WTC11 (cell line): ENCODE measurements around the gene USP44. TPM values are rescaled to one million over a fixed set of nuclear protein-coding genes. Genes with fewer than 3 reads are reported as not detected.

Experiments used
- ATAC-seq: fragments of 200-7000 bp; cut with Tn5 transposase; 2 replicates; pipeline ENCODE4 v1.10.0; 2021; ENCODE audit warnings: mild to moderate bottlenecking, moderate library complexity
- Bru-seq: library from RNA; stranded (reverse); fragments of 400-500 nt; gene quantifications from one replicate; lab custom pipeline; 2021; lab: Mats Ljungman, UMichigan
- CTCF ChIA-PET: fragments of 300-600 bp; sonication (Branson Sonifier 250); formaldehyde crosslinking; loops from one replicate; lab custom pipeline; 2021; ENCODE audit warnings: antibody characterized with exemption; lab: Charles Lee
- POLR2A ChIA-PET: fragments of 350-600 bp; sonication (Branson Sonifier 250); formaldehyde crosslinking; loops from one replicate; lab custom pipeline; 2021; ENCODE audit warnings: antibody characterized with exemption; lab: Charles Lee
- DNase-seq: peaks from one replicate; pipeline ENCODE4 v3.0.0; 2021; ENCODE audit warnings: low spot score
- H3K27ac Mint-ChIP-seq: 2 replicates; pipeline ENCODE4 v1.8.0; 2021; ENCODE audit warnings: mixed read lengths
- H3K27me3 Mint-ChIP-seq: 2 replicates; pipeline ENCODE4 v1.8.0; 2021; ENCODE audit warnings: low read depth, mild to moderate bottlenecking, moderate library complexity, mixed read lengths
- H3K36me3 Mint-ChIP-seq: 2 replicates; pipeline ENCODE4 v1.8.0; 2021; ENCODE audit warnings: mixed read lengths
- H3K4me1 Mint-ChIP-seq: 2 replicates; pipeline ENCODE4 v1.8.0; 2022; ENCODE audit warnings: mixed read lengths
- H3K4me3 Mint-ChIP-seq: 2 replicates; pipeline ENCODE4 v1.8.0; 2021; ENCODE audit warnings: mild to moderate bottlenecking, moderate library complexity, mixed read lengths
- H3K9me3 Mint-ChIP-seq: 2 replicates; pipeline ENCODE4 v1.8.0; 2021; ENCODE audit warnings: mixed read lengths
- ATF1 ChIP-seq: sonication (generic); formaldehyde crosslinking; IDR thresholded peaks from 2 replicates; pipeline ENCODE4 v1.8.1; 2023; ENCODE audit warnings: mild to moderate bottlenecking, moderate library complexity, missing genetic modification reagents
- ATF2 ChIP-seq: sonication (generic); formaldehyde crosslinking; IDR thresholded peaks from 2 replicates; pipeline ENCODE4 v1.8.1; 2022; ENCODE audit warnings: low read depth, missing genetic modification reagents, borderline replicate concordance
- CREB1 ChIP-seq: sonication (generic); formaldehyde crosslinking; IDR thresholded peaks from 2 replicates; pipeline ENCODE4 v1.8.0; 2023; ENCODE audit warnings: mild to moderate bottlenecking, missing genetic modification reagents
- CREM ChIP-seq: sonication (generic); formaldehyde crosslinking; IDR thresholded peaks from 2 replicates; pipeline ENCODE4 v1.8.1; 2022; ENCODE audit warnings: mild to moderate bottlenecking, missing genetic modification reagents, moderate library complexity
- ETV6 ChIP-seq: sonication (generic); formaldehyde crosslinking; IDR thresholded peaks from 2 replicates; pipeline ENCODE4 v1.8.1; 2022; ENCODE audit warnings: mild to moderate bottlenecking, missing genetic modification reagents
- FOXJ3 ChIP-seq: sonication (generic); formaldehyde crosslinking; IDR thresholded peaks from 2 replicates; pipeline ENCODE4 v1.9.0; 2021; ENCODE audit warnings: missing genetic modification reagents, mild to moderate bottlenecking, borderline replicate concordance
- FOXP1 ChIP-seq: sonication (generic); formaldehyde crosslinking; IDR thresholded peaks from 2 replicates; pipeline ENCODE4 v1.8.0; 2022; ENCODE audit warnings: missing genetic modification reagents, mild to moderate bottlenecking, moderate library complexity, borderline replicate concordance
- FOXP4 ChIP-seq: sonication (generic); formaldehyde crosslinking; IDR thresholded peaks from 2 replicates; pipeline ENCODE4 v1.8.0; 2022; ENCODE audit warnings: mild to moderate bottlenecking, missing genetic modification reagents
- IRF2 ChIP-seq: sonication (generic); formaldehyde crosslinking; IDR thresholded peaks from 2 replicates; pipeline ENCODE4 v1.8.0; 2022; ENCODE audit warnings: low read depth, missing genetic modification reagents, borderline replicate concordance
- NFATC4 ChIP-seq: fragments of 250-450 bp; sonication (Bioruptor Pico); IDR thresholded peaks from 2 replicates; pipeline ENCODE4 v1.9.0; 2021; ENCODE audit warnings: mild to moderate bottlenecking
- NR1H2 ChIP-seq: sonication (generic); formaldehyde crosslinking; IDR thresholded peaks from 2 replicates; pipeline ENCODE4 v1.9.0; 2021; ENCODE audit warnings: mild to moderate bottlenecking, moderate library complexity, missing genetic modification reagents
- RELA ChIP-seq: sonication (generic); formaldehyde crosslinking; IDR thresholded peaks from 2 replicates; pipeline ENCODE4 v1.8.1; 2022; ENCODE audit warnings: missing genetic modification reagents, mild to moderate bottlenecking, borderline replicate concordance
- RORB ChIP-seq: fragments of 250-450 bp; sonication (Bioruptor Pico); IDR thresholded peaks from 2 replicates; pipeline ENCODE4 v1.9.0; 2021; ENCODE audit warnings: mild to moderate bottlenecking
- SMAD3 ChIP-seq: sonication (generic); formaldehyde crosslinking; IDR thresholded peaks from 2 replicates; pipeline ENCODE4 v1.8.0; 2022; ENCODE audit warnings: missing genetic modification reagents, mild to moderate bottlenecking, borderline replicate concordance
- SOX15 ChIP-seq: fragments of 250-450 bp; sonication (Bioruptor Pico); IDR thresholded peaks from 2 replicates; pipeline ENCODE4 v1.9.0; 2021; ENCODE audit warnings: mild to moderate bottlenecking
- SP1 ChIP-seq: sonication (generic); formaldehyde crosslinking; conservative IDR thresholded peaks from 2 replicates; pipeline ENCODE4 v1.8.1; 2022; ENCODE audit warnings: missing genetic modification reagents
- TP53 ChIP-seq: sonication (generic); formaldehyde crosslinking; IDR thresholded peaks from 2 replicates; pipeline ENCODE4 v1.8.1; 2023; ENCODE audit warnings: mild to moderate bottlenecking, missing genetic modification reagents
- ZNF219 ChIP-seq: sonication (generic); formaldehyde crosslinking; IDR thresholded peaks from 2 replicates; pipeline ENCODE4 v1.8.0; 2023; ENCODE audit warnings: missing genetic modification reagents, mild to moderate bottlenecking, borderline replicate concordance
- ZNF232 ChIP-seq: sonication (generic); formaldehyde crosslinking; IDR thresholded peaks from 2 replicates; pipeline ENCODE4 v1.8.0; 2022; ENCODE audit warnings: mild to moderate bottlenecking, missing genetic modification reagents
- ZNF317 ChIP-seq: sonication (generic); formaldehyde crosslinking; IDR thresholded peaks from 2 replicates; pipeline ENCODE4 v1.8.1; 2023; ENCODE audit warnings: low read depth, mild to moderate bottlenecking, moderate library complexity, missing genetic modification reagents, borderline replicate concordance
- ZNF396 ChIP-seq: fragments of 250-450 bp; sonication (Bioruptor Pico); IDR thresholded peaks from 2 replicates; pipeline ENCODE4 v1.8.0; 2021; ENCODE audit warnings: mild to moderate bottlenecking, moderate library complexity, borderline replicate concordance
- ZNF671 ChIP-seq: fragments of 250-450 bp; sonication (Bioruptor Pico); IDR thresholded peaks from 2 replicates; pipeline ENCODE4 v1.8.0; 2021; ENCODE audit warnings: mild to moderate bottlenecking
- long read RNA-seq, 3 experiments: library from RNA in 1 of 3; library from capped mRNA in 1 of 3; library from polyadenylated mRNA in 1 of 3; unstranded in 2 of 3; stranded (forward) in 1 of 3; transcript quantifications; one replicate each; pipeline ENCODE4 v2.0.0, GENCODE V29; 2021
- total RNA-seq: library from RNA; stranded (reverse); gene quantifications from 3 replicates; pipeline ENCODE4 v1.2.3, GENCODE V29; 2021
- TF ChIP-seq, protein P1 (sequence below): sonication (generic); formaldehyde crosslinking; IDR thresholded peaks from 2 replicates; pipeline ENCODE4 v1.8.1; 2023; ENCODE audit warnings: mild to moderate bottlenecking, missing genetic modification reagents
- TF ChIP-seq, protein P2 (sequence below): sonication (generic); formaldehyde crosslinking; IDR thresholded peaks from 2 replicates; pipeline ENCODE4 v1.8.0; 2023; ENCODE audit warnings: missing genetic modification reagents
- TF ChIP-seq, protein P3 (sequence below): sonication (generic); formaldehyde crosslinking; IDR thresholded peaks from 2 replicates; pipeline ENCODE4 v1.8.1; 2022; ENCODE audit warnings: missing genetic modification reagents, borderline replicate concordance
- TF ChIP-seq, protein P4 (sequence below): sonication (generic); formaldehyde crosslinking; conservative IDR thresholded peaks from 2 replicates; pipeline ENCODE4 v1.8.1; 2022; ENCODE audit warnings: mild to moderate bottlenecking, missing genetic modification reagents
- TF ChIP-seq, protein P5 (sequence below): sonication (generic); formaldehyde crosslinking; IDR thresholded peaks from 2 replicates; pipeline ENCODE4 v1.8.0; 2023; ENCODE audit warnings: mild to moderate bottlenecking, missing genetic modification reagents

The USP44 gene
- total RNA-seq: 93.4 to 120 TPM (median 116 TPM) in 3 replicates
- Bru-seq, nascent RNA: percentile 96 among the genes with signal in this experiment
- long read RNA-seq, experiment 1, full-length matches to known transcripts: 493 of 880 reads
- long read RNA-seq, experiment 1, partial matches to known transcripts: 84 of 880 reads
- long read RNA-seq, experiment 1, other reads (novel, unspliced or antisense): 303 of 880 reads
- long read RNA-seq, experiment 2, full-length matches to known transcripts: 27 of 154 reads
- long read RNA-seq, experiment 2, partial matches to known transcripts: 47 of 154 reads
- long read RNA-seq, experiment 2, other reads (novel, unspliced or antisense): 80 of 154 reads
- long read RNA-seq, experiment 3, full-length matches to known transcripts: 48 of 81 reads
- long read RNA-seq, experiment 3, partial matches to known transcripts: 17 of 81 reads
- long read RNA-seq, experiment 3, other reads (novel, unspliced or antisense): 16 of 81 reads

- peak; percentile 73 for ATAC-seq
- peak within 1 kb of the TSS; percentile 91 for H3K4me3 Mint-ChIP-seq
- no peaks in the 10 kb centered on the region for H3K27me3 Mint-ChIP-seq
- H3K36me3 Mint-ChIP-seq: peaks cover 10% of the 10 kb centered on the region
- CTCF ChIA-PET: interaction anchor here (1.0 to 1.2 kb wide), 2 partner anchors 17 to 23 kb away, joined by 3 to 9 read pairs; no protein-coding TSS in a partner anchor
- peaks cover 52% of the 10 kb centered on the region for H3K4me1 Mint-ChIP-seq
- POLR2A ChIA-PET: no interaction called here
- peak; percentile 81 for DNase-seq
- H3K27ac Mint-ChIP-seq: peak within 1 kb of the TSS; percentile 99
- 0 out of 2 replicates have a peak, but pooled peaks cover 4% of the 10 kb centered on the region for H3K9me3 Mint-ChIP-seq
- TF ChIP-seq SOX15 (no peak), SMAD3 (CRISPR knock-in tag) (no peak), NFATC4 (CRISPR knock-in tag) (no peak), FOXJ3 (no peak), ZNF671 (no peak), RORB (CRISPR knock-in tag) (no peak), RELA (CRISPR knock-in tag) (no peak), ETV6 (peak; percentile 90), SP1 (CRISPR knock-in tag) (peak; percentile 56; the same call in 1 of the 2 replicates), ZNF219 (no peak), ZNF396 (CRISPR knock-in tag) (no peak), ATF1 (CRISPR knock-in tag) (no peak), ZNF232 (CRISPR knock-in tag) (0 out of 2 replicates have a peak, but pooled peaks have one; percentile 20), CREB1 (CRISPR knock-in tag) (0 out of 2 replicates have a peak, but pooled peaks have one; percentile 28), NR1H2 (CRISPR knock-in tag) (no peak), ATF2 (CRISPR knock-in tag) (no peak), CREM (CRISPR knock-in tag) (peak; percentile 40; the same call in 1 of the 2 replicates), TP53 (CRISPR knock-in tag) (no peak), ZNF317 (CRISPR knock-in tag) (no peak), IRF2 (no peak), FOXP4 (CRISPR knock-in tag) (peak; percentile 88; the same call in 1 of the 2 replicates), FOXP1 (CRISPR knock-in tag) (no peak)
- TF ChIP-seq, protein P1, sequence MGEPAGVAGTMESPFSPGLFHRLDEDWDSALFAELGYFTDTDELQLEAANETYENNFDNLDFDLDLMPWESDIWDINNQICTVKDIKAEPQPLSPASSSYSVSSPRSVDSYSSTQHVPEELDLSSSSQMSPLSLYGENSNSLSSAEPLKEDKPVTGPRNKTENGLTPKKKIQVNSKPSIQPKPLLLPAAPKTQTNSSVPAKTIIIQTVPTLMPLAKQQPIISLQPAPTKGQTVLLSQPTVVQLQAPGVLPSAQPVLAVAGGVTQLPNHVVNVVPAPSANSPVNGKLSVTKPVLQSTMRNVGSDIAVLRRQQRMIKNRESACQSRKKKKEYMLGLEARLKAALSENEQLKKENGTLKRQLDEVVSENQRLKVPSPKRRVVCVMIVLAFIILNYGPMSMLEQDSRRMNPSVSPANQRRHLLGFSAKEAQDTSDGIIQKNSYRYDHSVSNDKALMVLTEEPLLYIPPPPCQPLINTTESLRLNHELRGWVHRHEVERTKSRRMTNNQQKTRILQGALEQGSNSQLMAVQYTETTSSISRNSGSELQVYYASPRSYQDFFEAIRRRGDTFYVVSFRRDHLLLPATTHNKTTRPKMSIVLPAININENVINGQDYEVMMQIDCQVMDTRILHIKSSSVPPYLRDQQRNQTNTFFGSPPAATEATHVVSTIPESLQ (CRISPR knock-in tag): no peak
- TF ChIP-seq, protein P2, sequence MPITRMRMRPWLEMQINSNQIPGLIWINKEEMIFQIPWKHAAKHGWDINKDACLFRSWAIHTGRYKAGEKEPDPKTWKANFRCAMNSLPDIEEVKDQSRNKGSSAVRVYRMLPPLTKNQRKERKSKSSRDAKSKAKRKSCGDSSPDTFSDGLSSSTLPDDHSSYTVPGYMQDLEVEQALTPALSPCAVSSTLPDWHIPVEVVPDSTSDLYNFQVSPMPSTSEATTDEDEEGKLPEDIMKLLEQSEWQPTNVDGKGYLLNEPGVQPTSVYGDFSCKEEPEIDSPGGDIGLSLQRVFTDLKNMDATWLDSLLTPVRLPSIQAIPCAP (CRISPR knock-in tag): no peak
- TF ChIP-seq, protein P3, sequence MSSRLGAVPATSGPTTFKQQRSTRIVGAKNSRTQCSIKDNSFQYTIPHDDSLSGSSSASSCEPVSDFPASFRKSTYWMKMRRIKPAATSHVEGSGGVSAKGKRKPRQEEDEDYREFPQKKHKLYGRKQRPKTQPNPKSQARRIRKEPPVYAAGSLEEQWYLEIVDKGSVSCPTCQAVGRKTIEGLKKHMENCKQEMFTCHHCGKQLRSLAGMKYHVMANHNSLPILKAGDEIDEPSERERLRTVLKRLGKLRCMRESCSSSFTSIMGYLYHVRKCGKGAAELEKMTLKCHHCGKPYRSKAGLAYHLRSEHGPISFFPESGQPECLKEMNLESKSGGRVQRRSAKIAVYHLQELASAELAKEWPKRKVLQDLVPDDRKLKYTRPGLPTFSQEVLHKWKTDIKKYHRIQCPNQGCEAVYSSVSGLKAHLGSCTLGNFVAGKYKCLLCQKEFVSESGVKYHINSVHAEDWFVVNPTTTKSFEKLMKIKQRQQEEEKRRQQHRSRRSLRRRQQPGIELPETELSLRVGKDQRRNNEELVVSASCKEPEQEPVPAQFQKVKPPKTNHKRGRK: no peak
- TF ChIP-seq, protein P4, sequence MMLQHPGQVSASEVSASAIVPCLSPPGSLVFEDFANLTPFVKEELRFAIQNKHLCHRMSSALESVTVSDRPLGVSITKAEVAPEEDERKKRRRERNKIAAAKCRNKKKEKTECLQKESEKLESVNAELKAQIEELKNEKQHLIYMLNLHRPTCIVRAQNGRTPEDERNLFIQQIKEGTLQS (CRISPR knock-in tag): no peak
- TF ChIP-seq, protein P5, sequence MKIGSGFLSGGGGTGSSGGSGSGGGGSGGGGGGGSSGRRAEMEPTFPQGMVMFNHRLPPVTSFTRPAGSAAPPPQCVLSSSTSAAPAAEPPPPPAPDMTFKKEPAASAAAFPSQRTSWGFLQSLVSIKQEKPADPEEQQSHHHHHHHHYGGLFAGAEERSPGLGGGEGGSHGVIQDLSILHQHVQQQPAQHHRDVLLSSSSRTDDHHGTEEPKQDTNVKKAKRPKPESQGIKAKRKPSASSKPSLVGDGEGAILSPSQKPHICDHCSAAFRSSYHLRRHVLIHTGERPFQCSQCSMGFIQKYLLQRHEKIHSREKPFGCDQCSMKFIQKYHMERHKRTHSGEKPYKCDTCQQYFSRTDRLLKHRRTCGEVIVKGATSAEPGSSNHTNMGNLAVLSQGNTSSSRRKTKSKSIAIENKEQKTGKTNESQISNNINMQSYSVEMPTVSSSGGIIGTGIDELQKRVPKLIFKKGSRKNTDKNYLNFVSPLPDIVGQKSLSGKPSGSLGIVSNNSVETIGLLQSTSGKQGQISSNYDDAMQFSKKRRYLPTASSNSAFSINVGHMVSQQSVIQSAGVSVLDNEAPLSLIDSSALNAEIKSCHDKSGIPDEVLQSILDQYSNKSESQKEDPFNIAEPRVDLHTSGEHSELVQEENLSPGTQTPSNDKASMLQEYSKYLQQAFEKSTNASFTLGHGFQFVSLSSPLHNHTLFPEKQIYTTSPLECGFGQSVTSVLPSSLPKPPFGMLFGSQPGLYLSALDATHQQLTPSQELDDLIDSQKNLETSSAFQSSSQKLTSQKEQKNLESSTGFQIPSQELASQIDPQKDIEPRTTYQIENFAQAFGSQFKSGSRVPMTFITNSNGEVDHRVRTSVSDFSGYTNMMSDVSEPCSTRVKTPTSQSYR (CRISPR knock-in tag): peak; percentile 98
These were observed at the start of gene USP44 for GRCh38 chr12:95551305-95551704. Gene USP44, minus strand, starts transcription at chr12:95551476. Its CDS starts 17,220 bp downstream, at chr12:95534256.
